Fibroblast of lung (primary cell): Measurements from ENCODE around the gene ST3GAL4.

Source experiments
- CTCF ChIP-seq, 2 donors: IDR thresholded peaks in 1 of 2; conservative IDR thresholded peaks in 1 of 2; 1 replicate in 1 of 2; 2 replicates in 1 of 2; pipeline ENCODE4 v1.5.1; 2011 to 2012; ENCODE audit warnings: low read length in 2 of 2, control low read depth in 1 of 2, inconsistent platforms in 1 of 2, low read depth in 1 of 2, mild to moderate bottlenecking in 1 of 2
- EZH2 ChIP-seq: IDR thresholded peaks from 2 replicates; pipeline ENCODE4 v1.5.1; 2012; ENCODE audit warnings: low read length, control low read depth, mild to moderate bottlenecking; ENCODE audit errors: missing control alignments

- TF ChIP-seq EZH2 = no peak
- no peak for TF ChIP-seq CTCF (conservative IDR thresholded peaks at IDR 0.05 in 1 of 2, IDR thresholded peaks at IDR 0.05 in 1 of 2; ENCODE audit: low read depth in 1 of 2, low read length in 2 of 2)
Measured at GRCh38 chr11:126400479-126400878, 45.0 kb downstream of the ST3GAL4 start.
